Measurements from ENCODE around the gene SLC6A6. TPM values are rescaled to one million over a fixed set of nuclear protein-coding genes. Genes with fewer than 3 reads are reported as not detected.

Gene SLC6A6
- polyA plus RNA-seq, 1 donor = 3.6 TPM

- DNase-seq = no peak
Observed at GRCh38 chr3:14488286-14489041, 86.1 kb downstream of the SLC6A6 start.

DNA sequence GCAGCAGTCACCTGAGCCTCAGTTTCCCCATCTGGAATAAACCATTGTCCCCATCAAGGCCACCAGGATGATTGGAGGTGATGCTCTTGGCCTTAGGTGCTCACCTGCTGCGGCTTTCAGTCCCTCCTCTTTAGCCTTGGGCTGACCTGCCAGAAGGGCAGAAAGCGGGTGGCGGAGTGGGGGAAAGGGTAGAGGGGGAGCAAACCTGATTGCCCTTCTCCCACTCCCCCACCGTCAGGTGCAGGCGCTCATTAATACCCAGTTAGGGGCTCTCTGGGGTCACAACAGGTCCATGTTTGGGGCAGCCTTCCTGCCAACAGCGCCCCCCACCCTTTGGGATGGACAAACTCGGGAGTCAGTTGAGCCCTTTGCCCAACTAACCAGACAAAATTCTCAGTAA is 87.2 kb downstream of the SLC6A6 start:
- DNase-seq = no peak

DNA sequence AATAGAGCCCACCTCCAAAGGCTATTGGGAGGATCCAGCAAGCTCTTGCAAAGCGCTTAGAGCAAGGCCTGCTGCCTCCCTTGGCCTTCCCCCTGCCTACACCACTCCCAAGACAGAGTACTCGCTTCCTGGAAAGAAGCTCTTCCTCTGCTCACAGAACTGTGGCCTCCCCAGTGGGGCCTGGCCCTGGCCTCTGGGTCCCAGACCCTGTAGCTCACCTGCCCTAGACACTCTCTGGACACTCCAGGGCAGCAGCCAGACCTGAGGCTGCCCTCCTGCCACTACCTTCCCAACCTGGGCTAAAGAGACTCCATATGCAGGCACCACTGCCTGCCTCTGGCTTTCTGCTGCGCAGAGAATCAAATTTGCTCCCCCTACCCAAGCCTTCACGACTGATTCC is 87.8 kb downstream of the SLC6A6 start:
- no peak for DNase-seq

GRCh38 chr3:14490831-14491230 is 88.4 kb downstream of the SLC6A6 start:
- DNase-seq = no peak

- no peak for DNase-seq
Observed at GRCh38 chr3:14491396-14492190, 89.2 kb downstream of the SLC6A6 start.

DNA sequence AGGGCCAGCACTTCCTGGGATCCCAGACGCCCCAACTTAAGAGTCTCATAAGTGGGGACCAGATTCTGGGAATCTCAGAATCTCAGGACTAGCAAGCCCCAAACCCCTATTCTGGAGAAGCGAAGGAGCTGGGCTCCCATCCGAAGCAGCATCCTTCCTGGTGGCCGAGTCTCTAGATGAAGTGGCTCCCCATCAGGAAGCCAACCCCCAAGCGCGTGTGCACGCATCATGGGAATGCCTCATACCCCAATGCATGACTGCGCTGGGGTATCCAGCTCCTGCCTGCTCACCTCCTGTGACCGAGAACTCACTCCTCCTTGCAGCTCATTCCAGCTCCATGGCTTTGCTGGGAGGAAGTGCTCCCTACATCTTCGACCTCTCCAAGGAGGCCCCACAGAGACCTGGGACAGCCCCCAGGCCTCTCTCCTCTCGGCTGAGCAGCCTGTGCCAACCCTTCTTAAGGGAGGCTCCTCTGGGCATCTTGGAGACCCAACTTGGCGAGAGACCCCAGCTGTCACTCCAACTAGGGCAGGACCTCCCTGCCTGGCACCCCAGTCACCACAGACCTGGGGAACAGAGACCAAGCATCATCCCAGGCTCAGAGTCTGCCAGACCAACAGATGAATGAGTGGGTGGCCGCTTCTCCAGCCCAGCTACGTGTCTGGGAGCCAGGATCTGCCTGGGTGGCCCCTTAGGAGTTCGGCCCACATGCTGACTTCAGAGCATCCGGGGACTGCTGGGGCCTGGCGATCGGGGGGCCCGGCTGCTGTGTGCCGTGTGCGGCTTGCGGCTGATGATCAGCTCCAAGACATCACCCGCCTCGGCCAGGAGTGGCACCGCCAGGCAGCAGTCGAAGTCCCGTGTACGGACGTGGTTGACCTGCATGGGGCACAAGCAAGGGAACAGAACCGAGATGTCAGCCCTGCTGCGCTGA is 90.8 kb downstream of the SLC6A6 start:
- no peak for DNase-seq

GRCh38 chr3:14494279-14494972 is 92.0 kb downstream of the SLC6A6 start:
- no peak for DNase-seq

- DNase-seq = no peak
Observed at GRCh38 chr3:14494973-14495300, 92.5 kb downstream of the SLC6A6 start.

- no peak for DNase-seq
Observed at GRCh38 chr3:14496351-14496750, 93.9 kb downstream of the SLC6A6 start.

- no peak for DNase-seq
Observed at GRCh38 chr3:14497321-14497720, 94.9 kb downstream of the SLC6A6 start.

GRCh38 chr3:14502472-14502871 is 100.1 kb downstream of the SLC6A6 start:
- DNase-seq = no peak

DNA sequence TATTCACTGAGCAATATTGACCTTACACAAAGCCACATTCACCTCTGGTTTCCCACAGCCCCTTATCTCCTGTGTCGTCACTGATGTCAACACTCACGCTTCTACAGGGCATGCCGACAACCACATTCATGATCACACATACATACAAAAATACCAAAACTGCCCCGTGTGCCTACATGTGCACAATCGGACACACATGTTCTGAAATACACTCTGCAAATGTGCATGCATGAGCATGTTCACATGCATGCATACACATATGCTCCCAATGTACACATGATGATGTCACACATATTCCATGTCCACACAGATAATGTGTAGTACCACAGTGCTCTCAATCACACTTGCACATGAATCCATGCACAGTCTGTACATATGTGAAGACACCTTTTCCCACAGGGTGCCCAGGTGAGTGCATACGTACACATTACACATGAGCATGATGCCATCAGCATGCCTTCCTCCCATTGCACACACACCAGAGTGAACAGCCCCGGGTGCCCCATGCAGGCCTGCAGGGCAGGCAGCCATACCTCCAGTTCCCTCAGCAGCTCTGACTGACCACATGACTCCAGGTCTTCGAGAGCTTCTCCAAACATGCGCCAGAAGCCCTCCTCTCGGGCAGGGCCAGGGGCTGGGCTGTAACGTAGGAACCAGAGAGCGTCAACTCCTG is 100.8 kb downstream of the SLC6A6 start:
- DNase-seq = no peak

DNA sequence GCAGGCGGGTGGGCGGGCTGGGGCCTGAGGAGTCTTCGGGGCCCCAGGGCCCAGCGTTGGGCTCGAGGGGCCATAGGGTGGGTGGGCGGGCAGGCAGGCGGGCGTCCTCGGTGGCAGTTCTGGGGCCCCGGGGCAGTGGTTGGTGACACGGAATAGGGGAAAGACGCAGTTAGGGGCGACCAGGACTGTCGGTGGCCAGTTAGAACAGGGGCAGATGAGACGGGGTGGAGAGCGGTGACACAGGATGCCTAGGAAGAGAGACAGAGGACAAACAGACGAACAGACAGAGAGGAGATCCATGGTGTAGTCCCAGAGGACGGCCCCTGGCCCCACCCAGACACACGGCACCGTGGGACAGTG is 101.3 kb downstream of the SLC6A6 start:
- no peak for DNase-seq

- no peak for DNase-seq
Observed at GRCh38 chr3:14505001-14505802, 102.8 kb downstream of the SLC6A6 start.

DNA sequence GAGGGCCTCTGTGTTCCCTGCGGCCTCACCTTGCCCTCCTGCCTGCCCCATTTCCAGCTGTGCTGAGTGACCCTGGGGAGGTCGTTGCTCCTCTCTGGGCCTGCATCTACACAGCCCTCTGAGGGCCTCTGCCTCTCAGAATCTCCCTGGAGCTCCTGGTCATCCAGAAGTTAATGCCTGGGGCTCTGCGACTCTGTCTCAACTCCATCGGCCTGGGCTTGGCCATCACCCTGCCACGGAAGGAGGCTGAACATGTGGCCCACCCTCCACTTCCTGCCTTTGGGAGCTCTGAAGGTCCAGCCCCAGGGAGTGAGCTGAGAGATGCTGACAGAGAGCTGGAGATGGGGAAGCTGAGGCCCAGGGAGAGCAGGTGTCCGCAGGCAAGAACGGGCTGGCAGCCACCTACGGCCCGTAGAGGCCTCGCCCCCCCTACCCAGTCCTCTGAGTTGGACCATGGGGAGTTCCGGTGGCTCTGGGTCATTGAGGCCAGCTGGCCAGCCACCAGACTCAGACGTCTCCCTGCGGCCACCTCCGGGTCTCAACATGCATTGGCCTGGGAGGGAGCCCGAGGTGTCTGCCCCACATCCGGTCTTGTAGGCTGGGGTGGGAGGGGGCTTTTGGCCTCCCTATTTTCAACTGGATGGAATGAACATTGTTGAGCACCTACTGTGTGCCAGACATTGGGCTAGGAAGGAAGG is 103.5 kb downstream of the SLC6A6 start:
- DNase-seq = no peak

DNA sequence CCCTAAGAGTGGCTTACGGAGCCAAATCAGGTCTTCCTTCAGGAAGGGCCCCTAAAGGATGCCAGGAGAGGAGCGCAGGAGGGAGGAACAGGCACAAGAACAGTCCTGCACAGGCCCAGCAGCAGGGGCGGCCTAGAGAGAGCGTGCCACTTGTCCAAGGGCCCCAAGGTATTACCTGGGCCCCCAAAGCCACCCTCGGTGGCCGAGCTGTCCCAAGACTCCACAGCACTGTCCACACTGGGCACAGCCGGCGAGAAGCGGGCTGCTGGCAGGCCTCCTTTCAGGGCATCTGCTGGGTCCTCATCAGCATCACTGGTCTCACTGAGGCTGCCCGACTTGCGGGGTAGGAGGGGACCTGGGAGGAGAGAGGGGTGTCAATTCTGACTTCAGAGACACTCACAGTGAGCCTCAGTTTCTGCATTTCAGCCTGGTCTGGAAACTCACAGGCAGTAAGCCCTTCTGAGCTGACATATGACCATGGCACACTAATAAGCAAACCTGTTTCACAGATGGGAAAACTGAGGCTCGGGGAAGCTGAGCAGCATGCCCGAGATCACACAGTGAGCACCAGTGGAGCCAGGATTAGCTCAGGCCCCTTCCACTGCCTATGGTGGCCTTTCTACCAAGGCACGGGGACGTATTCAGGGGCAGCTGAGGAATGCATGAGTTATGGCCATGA is 104.4 kb downstream of the SLC6A6 start:
- DNase-seq = no peak

DNA sequence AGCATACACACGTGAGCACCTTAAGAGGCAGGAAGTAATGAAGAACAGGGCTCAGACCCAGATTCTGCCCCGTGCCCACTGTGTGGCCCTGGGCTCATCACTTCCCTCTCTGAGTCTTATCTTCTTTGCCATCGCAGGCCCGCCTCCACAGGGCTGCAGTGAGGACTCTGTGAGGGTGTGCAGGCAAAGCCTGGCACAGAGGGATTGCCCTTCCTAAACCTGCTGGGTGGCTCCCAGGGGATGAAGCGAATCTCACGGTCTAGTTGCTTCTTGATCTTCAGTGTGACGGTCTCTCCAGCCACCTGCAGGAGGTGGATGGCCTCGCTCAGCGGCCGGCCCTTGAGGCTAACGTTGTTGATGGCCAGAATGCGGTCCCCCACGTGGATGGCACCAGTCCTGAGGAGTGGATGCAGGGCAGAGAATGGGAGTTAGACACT is 104.9 kb downstream of the SLC6A6 start:
- DNase-seq = no peak

- DNase-seq = no peak
Observed at GRCh38 chr3:14507757-14508504, 105.5 kb downstream of the SLC6A6 start.

DNA sequence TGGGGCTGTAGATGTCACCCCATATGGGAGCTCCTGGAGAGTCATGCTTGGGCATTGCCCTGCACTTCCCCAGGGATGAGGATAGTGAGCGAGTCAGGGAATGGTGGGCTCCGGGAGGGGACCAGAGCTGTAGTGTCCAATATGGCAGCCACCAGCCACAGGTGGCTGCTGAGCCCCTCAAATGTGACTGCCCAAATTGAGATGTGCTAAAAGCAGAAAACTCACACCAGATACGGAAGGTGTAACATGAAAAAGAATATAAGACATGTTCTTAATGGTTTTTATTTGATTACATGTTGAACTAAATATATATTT is 106.1 kb downstream of the SLC6A6 start:
- DNase-seq = no peak

Data from hindlimb muscle (tissue), 1 donor.